GM11168 (cell line): Measurements from ENCODE around the gene OPCML.

Source experiments
- in situ Hi-C: fragments of 300-500 bp; cut with MboI; formaldehyde crosslinking; loops from one replicate; pipeline ENCODE4 v1.12.0; 2022; ENCODE audit warnings: low sequenced_read_pairs; ENCODE audit not compliant: unreplicated experiment

Gene OPCML

DNA sequence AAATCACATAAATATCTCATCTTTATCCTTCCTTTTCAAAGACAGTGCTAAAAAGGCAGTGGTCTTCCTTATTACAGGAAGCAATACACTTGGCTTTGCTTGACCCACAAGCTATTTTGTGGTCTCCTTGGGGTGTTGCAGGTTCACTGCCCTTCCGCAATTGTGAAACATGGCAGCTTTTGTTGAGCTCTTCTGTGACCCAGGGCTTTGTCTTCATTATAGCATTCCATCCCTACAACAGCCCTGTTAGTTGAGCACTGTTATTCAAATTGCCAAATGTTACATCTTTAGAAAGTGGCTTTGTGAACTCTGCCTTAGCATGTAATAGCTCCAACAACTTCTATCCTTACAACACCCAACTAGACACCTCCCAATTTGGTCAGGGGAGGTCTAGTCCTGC is 107.1 kb downstream of the OPCML start:
- in situ Hi-C loops: no loop called here

DNA sequence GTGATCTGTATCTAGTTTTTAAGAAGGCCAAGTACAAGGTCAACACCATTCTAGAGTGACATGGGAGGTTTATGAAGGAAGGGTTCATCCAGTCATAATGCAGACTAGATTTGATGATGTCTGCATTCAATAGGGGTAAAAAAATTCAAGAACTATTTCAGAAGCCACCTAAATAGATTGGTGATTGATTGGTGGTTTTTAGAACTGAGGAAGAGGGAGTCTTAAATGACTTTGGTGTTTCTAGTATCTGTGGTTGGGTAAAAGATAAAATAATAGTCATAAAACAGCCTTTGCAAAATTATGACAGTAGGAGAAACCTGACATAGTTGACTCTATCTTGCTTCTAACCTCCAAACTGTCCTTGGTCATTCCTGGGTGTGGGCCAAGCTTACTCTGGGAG is 114.1 kb downstream of the OPCML start:
- in situ Hi-C loops: no loop called here

DNA sequence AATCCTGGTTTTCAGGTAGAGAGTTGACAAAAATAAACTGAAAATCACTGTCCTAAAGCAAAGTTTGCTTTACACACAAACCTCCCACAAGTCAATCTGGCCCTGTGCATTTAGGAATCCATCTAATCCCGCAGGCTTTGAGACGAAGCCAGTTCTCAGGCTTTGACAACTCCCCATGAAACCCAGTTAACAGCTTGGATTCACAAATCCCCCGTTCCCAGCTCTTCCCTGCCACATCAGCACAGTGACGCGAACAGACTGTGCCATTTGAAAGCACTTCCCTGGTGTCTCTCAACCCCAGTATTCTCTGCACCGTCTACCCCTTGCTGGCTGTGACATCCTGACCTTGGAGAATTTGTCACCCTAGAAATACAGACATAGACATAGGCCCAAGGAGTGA is 117.8 kb downstream of the OPCML start:
- in situ Hi-C loops: no loop called here

DNA sequence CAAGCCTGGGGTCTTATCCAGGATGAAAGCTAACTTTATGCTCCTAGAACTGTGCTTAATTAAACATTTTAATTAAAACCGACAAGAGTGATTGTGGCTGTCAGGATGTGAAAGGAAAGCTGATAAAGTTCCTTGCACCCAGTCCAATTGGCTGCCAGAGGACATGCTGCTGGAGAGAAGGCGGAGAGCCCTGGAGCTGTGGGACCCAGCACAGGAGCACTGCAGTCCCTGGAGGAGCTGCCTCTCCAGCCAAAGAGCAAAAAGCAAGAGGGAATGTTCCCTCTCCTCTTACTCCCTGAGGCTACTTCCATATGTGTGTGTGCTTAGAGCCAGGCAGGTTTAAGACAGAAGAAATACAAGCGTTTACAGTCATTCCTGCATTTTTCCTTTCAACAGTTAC is 118.6 kb downstream of the OPCML start:
- in situ Hi-C loops: no loop called here

DNA sequence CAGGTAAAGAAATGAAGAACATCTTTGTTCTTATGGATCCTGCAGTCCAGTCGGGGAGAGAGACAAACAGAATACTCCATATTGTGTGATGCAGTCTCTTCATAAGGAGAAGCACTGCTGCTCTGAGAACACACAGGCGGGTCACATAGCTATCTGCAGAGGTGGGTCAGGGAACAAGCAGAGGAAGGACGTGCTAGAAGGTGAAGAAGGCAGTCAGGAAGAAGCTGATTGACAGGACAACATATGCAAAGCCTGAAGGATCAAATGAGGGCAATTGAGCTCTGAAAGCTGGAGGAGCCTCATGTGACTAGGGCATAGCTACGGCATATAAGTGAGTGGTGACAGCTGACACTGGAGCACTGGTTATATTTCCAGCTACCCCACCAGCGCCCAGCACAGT is 122.5 kb downstream of the OPCML start:
- in situ Hi-C loops: no loop called here

DNA sequence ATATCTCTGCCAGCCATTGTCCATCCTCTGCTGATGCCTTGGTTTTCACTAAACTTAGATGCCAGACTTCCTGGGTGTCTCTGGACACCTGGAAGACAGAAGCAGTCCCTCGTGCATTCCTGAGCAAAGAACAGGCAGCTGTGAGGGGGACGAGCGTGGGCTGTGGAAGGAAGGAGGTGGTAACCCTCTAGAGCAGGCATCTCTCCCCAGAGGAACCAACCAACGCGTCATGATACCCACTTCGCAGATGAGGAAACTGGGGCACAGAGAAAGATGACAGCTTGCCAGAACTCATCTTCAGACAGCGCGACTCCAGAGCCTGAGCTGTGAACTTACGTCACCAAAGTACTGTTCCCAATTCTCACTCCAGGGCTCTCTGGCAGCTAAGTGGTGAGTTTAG is 123.4 kb downstream of the OPCML start:
- in situ Hi-C loops: no loop called here

DNA sequence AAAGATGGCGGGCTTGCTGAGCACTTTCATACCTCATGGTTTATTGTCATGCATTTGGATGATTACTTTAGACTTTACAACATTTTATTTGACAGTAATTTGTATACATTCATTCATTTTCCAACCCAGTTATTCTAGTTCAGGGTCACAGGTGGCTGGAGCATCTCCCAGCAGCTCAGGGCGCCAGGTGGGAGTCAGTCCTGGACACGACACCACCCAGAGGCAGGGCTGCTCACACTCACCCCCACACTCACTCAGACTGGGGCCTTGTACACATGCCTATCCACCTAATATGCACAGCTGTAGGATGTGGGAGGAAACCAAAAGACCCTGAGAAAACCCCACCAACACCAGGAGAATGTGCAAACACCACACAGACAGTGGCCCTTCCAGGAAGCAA is 123.9 kb downstream of the OPCML start:
- in situ Hi-C loops: no loop called here

DNA sequence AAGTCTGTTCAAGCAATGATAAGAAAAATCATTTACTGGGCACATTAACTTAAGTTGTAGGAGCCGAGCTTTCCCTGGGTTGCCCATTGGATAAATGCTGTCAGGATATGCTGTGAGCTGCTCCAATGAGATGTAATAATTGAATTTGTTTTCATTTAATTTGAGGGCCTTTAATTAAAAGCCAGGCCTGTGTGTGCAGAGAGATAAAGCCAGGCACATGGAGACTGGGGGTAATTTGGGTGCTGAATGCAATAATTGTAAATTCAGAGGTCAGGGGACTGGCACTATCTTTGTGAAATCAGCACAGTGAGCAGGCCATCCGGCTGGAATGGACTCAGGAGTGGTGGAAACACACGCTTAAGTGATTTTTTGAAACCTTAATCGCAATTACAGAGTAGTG is 125.8 kb downstream of the OPCML start:
- in situ Hi-C loops: no loop called here

DNA sequence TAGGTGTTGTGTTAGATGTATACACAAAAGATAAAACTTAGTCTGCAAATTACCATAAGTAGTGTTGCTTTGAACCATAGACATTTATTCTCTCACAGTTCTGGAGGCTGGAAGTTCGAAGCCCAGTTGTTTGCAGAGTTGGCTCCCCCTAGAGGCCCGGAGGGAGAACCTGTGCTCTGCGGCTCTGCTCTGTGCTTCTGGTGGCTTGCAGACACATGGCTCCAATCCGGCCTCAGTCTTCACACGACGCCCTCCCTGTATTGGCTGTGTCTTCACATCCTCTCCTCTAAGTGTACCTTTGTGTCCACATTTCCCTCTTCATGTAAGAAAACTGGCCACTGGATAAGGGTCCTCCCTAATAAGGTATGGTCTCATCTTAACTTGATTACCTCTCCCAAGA is 128.4 kb downstream of the OPCML start:
- in situ Hi-C loops: no loop called here

DNA sequence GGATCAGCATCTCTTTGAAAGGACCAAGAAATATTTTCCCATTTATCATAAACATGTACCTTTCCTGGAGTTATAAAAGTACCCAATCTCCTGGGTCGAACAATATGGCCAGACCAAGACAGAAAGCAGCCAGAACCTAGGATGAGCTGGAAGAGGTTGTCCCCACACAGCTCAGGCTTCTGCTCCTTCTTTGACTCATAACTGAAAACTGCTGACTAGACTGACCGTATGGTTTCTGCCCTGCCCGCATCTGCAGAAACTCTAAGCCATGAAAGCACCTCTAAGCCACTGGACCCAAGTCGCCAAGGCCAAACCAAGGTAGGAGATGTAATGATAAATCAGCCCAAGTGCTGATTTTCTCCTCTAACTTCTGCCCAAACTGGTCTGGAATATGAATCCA is 129.8 kb downstream of the OPCML start:
- in situ Hi-C loops: no loop called here

DNA sequence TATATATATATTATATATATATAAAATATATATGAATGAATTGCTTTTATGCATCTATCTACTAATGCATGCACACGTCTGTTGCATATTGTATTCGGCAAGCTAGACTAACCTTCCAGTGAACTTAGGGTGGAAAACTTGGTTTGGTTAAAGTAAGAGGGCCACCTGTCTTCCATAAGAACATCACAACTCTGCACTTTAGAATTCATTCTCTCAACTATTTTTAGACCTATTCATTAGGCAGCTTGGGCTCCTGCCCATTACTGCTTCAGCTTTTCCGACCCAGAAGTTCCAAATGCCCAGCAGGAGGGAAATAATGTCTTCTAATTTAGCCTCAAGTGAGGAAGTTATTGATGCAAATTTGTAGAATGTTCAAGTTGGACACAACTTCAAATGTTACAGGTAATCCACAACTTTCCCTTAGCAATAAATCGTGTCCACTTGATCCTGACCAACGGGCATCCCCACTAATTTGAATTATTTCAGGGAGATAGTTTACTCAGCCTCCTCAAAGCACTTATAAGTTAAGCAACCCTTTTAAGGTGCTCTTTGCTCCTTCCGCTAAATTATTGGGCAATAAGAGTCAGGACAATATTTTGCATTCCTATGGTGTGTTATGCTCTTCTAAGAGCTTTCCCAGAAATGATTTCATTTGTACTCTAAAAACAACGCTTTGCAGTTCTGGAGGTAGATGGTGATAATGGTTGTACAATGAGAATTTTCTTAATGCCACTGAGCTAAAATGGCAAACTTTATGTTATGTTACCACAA is 132.3 kb downstream of the OPCML start:
- in situ Hi-C loops: no loop called here

DNA sequence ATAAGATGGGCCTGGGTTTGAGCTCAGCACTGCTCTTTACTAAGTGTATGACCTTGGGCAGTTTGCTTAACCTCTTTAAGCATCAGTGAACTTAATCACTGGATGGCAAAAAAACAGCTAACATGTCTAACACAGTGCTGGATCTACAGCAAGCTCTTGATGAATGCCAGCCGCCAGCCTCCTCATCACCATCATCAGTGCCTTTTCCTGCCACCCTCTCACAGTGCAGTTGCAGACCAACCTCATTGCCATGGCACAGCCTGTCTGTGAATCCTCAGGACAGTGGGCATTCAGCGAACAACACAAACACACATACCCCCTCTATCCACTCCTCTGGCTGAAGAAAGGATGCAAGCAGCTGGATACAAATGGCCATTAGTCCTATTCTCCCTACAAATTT is 133.0 kb downstream of the OPCML start:
- in situ Hi-C loops: no loop called here

DNA sequence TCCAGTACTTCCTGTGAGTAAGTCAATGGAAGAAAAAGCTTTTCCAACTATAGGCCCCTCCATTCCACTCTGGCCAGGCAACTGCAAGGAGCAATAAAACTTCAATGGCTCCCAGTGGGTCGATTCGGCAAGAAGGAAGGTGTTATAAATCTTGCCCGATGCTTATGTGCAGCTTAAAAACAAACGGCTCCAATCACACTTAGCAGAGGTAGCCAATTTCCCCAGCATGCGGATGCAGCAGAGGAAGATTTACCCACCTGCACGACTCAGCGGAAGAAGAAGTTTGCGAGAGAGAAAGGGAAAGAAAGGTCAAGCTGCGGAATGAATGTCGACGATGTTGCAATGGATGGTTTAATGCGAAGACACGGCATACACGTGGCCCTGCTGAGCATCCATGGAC is 141.5 kb downstream of the OPCML start:
- in situ Hi-C loops: no loop called here

DNA sequence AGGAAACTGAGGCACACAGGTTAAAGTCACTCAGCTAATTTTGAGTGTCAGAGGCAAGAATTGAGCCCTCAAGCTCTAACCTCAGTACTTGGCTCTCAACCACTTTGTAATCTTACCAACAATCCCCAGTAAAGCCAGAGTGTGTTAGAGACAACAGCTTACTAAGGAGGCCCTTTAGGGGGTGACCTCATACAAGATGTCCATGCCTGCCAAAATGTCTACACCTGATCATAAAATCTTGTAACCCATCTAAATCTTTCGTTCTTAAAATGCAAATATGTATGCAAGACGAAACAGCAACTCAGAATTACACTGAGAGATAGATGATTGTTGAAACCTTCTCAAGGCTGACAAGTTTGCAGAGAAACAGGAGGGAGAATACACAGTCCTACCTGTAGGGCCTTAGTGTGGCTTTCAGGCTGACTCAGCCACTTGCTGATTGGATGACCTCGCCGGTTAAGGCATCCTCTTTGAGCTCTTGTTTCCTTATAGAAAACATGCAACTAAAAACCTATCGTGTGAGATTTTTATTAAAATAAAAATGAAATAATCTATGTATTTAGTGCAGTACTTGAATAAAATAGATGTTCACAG is 143.2 kb downstream of the OPCML start:
- in situ Hi-C loops: no loop called here

DNA sequence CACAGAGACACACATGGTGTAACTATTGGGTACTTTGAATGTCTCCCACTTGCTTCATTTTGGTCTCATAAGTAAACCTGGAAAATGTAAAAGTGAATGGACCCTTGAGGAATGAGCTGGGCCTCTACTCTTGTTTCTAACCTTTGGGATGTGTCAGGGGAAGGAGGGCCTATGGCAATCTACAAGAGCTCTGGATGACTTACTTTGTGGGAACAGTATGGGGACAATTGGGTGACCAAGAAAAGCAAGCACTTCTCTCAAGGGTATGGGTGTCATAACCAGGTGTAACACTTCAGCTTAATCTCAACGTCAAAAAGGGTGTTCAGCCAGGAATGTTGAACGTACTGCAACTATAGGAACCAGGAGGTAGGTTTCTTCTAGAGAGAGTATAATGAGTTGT is 144.0 kb downstream of the OPCML start:
- in situ Hi-C loops: no loop called here

DNA sequence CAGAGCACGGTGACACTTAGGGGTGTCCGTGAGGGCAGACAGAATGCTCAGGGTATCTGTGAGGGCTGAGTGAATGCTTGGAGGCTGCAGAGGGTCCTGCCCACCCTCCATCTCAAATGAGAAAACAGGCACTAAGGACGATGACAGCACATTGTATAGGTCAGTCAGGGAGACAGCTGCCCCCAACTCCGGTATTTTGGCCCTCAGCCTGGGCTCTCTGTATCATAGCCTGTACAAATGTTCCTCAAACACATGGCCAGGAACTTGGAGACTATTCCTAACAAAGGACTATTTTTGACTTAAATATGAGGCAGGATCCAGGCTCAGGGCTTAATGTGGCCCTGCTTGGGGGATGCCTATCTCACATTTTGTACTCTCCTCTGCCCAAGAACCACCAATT is 145.4 kb downstream of the OPCML start:
- in situ Hi-C loops: no loop called here

DNA sequence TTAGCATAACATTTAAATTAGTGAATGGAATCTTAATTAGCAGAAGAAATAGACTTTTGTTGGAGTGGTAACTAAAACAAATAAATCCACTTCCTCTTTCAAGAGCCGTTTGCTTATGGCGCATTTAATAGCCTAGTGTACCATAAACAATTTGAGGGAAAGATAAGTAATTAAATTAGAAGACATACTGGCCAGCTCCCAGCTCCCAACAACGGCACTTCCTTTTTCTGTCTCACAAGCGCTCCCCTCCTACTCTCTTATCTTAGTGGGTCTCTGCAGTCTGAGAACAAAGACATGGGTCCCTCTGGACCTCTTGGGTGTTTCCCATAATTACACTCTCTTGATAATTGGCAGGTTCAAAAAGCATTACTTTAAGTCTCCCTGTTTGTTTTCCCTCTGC is 146.0 kb downstream of the OPCML start:
- in situ Hi-C loops: no loop called here

DNA sequence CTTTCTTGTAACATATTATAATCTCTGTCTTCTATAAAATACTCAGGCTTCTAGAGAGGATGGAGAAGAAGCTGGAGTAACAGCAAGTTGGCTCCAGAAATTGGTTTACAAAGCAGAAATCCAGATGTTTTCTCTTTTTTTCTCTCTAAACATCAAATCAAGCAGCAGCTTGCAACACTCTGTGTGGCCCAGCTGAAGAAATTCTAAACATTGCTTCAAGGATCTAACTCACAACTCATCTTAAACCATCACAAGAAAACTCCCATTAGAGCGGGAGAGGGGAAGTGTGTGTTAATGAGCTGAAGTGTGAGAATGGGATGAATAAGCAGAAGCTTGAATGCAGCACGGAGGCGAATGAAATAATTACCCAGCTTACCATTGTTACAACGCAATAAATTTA is 146.5 kb downstream of the OPCML start:
- in situ Hi-C loops: no loop called here

DNA sequence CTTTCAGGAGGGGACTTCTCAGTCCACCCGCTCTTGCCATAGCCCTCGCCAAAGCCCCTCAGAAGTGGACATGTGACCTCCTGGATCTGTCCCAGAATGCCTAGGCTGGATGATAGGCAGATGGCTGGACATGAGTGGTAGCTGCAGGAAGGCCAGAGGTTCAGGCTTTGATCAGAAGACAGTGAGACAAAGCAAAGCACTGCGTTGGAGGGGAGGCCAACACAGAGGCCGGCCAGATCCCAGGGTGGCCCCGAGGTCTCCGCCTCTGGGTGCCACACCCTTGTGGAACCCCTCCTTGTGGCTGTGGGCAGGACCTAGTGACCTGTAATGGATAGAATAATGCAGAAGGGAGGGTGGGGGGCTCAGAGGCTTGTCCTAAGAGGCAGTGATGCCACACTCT is 147.6 kb downstream of the OPCML start:
- in situ Hi-C loops: no loop called here

DNA sequence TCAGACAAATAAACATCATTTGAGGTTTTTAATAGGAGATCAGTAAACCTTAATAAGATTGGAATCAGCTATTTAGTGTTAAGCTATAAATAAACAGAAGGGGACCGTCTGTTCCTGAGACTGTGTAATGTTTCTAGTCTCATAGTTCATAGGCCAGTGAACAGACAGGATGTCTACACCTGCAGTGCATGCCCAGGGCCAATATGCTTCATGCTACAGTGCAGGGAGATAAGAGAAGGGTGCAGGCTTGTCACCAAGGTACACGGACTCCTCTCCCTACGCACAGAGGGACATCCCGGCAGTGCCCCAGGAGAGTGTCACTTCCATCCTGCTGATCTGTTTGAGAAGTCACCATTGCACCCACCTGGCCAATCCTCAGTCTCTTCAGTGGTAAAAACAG is 148.6 kb downstream of the OPCML start:
- in situ Hi-C loops: no loop called here

DNA sequence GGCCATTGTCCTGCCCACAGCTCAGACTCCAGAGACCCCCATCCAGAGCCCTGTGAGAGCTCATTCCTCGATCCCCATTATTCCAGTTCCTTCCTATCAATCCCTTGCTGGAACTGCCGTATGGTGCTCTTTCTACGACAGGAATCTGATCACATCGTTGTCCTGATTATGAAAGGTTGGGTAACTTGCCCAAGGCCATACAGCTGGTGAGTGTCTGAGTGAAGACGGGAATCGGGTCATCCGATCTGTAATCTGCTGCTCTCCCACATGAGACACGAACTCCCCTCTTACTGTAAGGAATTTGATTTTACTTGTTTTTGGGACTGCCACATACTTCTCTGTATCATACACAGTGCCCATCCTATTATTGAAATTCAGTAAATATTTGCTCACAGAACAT is 149.1 kb downstream of the OPCML start:
- in situ Hi-C loops: no loop called here

DNA sequence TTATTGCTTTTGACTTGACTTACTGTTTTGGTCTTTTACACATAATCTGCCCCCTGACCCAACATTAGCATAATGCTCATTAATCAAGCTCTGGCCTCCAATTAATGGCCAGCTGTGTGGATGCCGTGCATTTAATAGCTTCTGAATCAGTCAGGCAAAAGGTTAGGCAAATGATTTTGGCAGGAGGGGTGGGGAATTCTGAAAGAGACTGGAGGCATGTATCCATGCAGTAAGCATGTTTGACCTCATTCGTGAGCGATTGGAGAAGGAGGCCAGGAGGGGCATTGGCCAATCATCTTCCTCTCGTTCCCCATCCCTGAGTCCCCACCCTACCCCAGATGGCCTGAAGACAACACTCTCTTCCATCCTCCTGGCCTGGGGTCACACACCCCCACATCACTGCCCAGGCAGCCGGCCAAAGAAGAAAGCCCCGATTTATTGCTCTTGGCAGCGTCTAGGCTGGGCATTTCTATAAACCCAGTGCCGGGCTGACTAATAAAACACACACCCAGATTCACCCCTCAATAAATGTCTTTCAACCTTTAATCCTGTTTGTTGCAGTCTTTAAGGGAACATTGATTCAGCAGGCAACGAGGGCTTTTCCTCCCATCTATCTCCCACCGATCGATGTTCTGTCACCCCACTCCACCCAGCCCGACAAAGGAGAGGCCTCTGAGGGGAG is 150.0 kb downstream of the OPCML start:
- in situ Hi-C loops: no loop called here
